Stimulated activated CD4-positive, alpha-beta T cell treated with anti-CD3 and anti-CD28 coated beads, Interleukin-12 subunit alpha, Interleukin-12 subunit beta, amount 100 ng/mL, for 4 hours (primary cell): Measurements from ENCODE around the gene HSPG2.

Experiments
- DNase-seq: peaks from one replicate; pipeline ENCODE4 v3.0.0-alpha.2; 2020

The HSPG2 gene

GRCh38 chr1:21878009-21878773 lies 58.9 kb downstream of the HSPG2 start:
- no peak for DNase-seq

GRCh38 chr1:21876267-21876666 lies 60.8 kb downstream of the HSPG2 start:
- DNase-seq = no peak

DNA sequence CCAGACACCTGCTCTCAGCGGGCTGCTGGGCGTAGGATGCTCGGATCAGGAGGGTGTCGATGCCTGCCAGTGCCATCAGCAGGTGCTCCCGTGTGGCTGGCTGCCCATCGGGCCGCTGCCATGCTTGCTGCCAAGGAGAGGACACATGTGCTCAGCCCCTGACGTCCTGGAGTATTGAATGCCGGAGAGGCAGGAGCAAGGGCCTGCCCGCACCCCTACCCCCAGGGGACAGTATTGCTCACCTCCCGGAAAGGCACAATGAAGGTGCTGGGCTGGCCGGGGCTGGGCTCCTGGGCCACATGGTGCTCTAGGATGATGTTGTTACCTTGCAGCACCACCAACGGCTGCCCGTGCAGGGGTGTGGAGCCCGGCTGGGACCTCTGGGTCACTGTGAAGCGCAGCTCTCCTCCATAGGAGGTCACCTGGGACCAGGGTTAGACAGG lies 61.5 kb downstream of the HSPG2 start:
- no peak for DNase-seq

- DNase-seq = no peak
These were observed 62.1 kb downstream of the HSPG2 start for GRCh38 chr1:21874778-21875547.

- DNase-seq = no peak
These were observed 62.8 kb downstream of the HSPG2 start for GRCh38 chr1:21874328-21874727.

DNA sequence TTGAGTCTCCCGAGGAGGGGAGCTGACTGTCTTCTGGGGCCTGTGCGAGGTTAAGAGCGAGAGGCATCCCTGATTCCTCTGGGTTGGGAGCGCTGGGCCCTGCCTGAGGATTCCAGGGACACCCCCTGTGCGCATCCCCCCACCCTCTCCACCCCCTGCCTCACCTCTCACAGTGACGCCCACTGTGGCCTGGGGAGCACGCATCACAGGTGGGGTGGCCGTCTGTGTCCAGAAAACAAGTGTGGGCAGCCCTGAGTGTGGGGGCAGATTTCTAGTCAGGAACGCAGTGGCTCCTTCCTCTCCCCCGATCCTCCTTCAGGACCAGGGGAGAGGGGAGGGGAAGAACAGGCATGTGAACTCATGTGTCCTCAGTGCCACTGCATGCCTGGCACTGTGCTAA lies 63.3 kb downstream of the HSPG2 start:
- no peak for DNase-seq

DNA sequence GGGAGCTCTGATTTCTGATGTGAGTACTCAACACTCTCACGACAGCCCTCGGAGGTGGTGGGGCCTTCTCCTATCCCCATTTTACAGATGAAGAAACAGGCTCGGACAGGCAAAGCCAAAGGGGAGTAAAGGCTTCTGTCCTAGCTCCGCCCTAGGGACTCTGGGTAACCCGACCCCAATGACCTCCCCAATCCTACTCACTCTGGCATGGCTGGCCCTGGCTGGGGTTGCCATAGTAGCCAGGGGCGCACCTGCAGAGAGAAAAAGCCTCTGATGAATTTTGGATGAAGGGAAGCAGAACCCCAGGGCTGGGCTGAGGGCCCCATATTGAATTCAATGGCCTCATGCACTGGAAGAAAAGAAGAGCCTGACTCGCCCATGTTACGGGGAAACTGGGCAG lies 63.9 kb downstream of the HSPG2 start:
- DNase-seq = no peak

- no peak for DNase-seq
These were observed 64.5 kb downstream of the HSPG2 start for GRCh38 chr1:21872445-21873079.

GRCh38 chr1:21871943-21872342 lies 65.2 kb downstream of the HSPG2 start:
- no peak for DNase-seq

DNA sequence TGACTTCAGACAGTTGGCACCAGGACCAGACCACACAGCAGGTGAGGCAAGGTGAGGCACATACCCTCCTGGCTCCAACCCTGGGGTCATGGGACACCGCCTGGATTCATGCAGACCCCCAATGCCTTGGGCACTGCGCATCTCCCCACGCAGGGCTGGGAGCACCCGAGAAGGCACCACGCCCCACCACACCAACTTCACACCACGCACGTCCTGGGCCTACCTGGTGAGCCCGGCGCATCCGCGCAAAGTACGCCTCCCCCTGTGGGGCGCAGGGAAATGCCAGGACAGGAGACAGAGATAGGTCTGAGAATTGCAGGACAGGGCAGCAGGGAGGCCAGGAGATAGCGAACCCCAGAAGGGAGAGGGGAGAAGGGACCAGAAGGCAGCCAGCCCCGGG lies 66.5 kb downstream of the HSPG2 start:
- no peak for DNase-seq

- no peak for DNase-seq
These were observed 67.4 kb downstream of the HSPG2 start for GRCh38 chr1:21869620-21870121.

DNA sequence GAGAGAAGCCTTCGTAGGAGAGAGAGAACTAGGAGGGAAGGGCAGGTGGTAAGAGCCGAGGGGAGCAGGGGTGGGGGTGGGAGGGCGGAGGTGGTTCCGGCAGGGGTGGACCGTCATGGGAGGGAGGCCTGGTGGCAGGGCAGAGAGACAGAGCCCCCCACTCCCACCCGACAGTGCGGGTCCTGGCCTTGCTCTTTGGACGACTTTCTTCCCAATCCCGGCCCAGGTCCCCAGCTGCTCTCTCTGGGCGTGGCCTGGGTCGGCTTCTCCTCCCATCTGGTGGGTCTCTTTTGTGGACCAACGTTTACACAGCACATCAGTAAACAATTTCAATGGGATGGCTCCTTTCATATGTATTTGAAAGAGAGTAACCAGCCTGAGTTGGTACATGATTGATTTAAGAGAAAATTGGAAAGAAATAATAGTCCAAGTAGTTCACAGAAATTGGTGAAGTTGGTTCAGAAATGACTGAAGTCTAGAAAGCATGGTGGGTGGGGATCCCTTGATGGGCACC lies 68.1 kb downstream of the HSPG2 start:
- no peak for DNase-seq

- no peak for DNase-seq
These were observed 68.6 kb downstream of the HSPG2 start for GRCh38 chr1:21868482-21868881.

- no peak for DNase-seq
These were observed 69.6 kb downstream of the HSPG2 start for GRCh38 chr1:21867451-21867996.

- no peak for DNase-seq
These were observed 70.4 kb downstream of the HSPG2 start for GRCh38 chr1:21866707-21867043.

- DNase-seq = no peak
These were observed 71.0 kb downstream of the HSPG2 start for GRCh38 chr1:21865943-21866706.

DNA sequence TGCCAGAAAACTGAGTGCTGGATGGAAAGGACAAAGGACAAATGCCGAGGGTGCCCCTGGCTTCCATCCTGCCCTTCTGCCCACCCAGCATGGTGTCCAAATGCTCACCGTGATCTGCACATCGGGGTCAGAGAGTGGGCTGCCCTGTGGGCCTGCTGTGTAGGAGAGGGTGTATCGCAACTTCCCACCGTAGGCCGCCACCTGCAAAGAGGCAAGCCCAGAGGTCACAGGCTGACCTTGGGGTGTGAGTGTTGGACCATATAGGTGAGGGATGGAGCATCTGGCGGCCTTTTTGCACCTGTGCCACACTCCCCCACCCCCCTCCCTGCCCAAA lies 71.5 kb downstream of the HSPG2 start:
- no peak for DNase-seq

GRCh38 chr1:21864730-21865129 lies 72.4 kb downstream of the HSPG2 start:
- no peak for DNase-seq

DNA sequence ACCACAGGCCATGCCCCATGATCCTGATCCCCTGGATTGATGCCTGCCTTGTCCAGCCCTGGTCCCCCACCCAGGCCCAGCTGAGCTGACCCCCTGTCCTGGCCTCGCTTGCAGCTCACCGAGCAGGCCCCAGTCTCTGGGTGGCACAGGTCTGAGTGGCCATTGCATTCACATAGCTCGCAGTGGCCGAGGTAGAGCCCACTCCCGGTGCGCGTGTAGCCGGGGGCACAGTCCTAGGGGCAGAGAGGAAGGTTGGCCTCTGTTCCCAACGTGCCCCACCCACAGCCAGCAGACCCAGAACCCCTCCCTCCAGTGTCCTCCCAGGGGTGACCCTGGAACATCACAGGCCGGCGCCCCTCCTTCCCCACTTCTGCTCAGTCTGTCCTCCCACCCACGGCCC lies 73.1 kb downstream of the HSPG2 start:
- DNase-seq = no peak

DNA sequence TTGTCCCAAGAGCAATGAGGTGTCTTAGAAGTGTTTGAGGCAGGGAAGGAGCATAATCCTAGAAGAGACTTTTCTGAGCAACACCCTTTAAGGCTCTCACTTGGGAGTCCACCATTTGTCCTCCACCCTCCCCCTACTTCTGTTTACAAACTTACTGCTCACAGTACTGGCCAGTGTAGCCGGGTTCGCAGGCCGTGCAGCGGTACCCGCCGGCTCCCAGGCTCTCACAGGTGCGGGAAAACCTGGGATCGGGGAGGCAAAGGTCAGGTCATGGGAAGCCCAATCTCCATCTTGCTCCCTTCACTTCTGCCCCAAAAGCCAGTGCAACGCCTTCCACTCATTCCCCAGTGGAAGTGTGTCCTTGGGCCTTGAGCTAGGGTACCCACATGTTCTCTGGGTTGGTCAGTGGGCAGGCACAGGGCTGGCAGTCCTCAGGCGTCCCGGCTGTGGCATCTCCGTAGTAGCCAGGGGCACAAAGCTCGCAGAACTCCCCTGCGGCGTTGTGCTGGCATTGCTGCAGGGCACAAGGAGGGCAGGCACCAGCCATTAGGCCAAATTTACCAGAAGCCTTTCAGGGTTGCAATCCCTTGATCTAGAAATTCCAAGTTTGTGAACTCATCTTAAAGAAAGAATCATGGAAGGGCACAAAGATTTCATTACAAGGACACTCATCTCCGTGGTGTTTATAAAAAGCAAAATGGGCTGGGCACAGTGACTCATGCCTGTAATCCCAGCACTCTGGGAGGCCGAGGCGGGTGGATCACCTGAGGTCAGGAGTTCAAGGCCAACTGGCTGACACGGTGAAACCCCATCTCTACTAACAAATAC lies 75.3 kb downstream of the HSPG2 start:
- DNase-seq = no peak

DNA sequence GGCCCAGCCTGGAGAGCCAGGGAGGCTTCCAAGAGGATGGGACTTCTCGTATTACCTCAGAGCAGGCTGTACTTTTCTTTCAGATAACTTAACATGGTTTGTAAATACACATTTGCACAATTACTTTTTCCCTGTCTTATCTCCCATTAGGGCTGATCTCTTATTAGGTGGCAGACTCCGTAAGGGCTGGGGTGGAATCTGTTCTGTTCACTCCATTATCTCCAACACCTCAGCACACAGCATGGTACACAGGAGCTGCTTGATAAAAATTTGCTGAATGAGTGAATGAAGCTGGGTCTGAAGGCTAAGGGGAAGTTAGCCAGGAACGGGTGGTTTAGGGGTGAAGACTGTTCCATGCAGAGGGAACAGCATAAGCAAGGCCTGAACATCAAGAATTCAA lies 76.1 kb downstream of the HSPG2 start:
- DNase-seq = no peak
